ENCODE results near the gene CBFA2T3.

Gene CBFA2T3

GRCh38 chr16:88827727-88828126 lies 149.3 kb downstream of the CBFA2T3 start:
- H3K4me3 ChIP-seq (ENCODE audit: low read length in 2 of 2): no peak overlapping the region
- peaks cover 0 to 7% of the 10 kb centered on the region in 2 donors for H3K4me1 ChIP-seq (ENCODE audit: control insufficient read depth in 2 of 2, insufficient read depth in 2 of 2, low read length in 2 of 2)
- H3K9me3 ChIP-seq (ENCODE audit: control insufficient read depth in 2 of 2, low read length in 2 of 2): no peaks in the 10 kb centered on the region
- peaks cover 3% of the 10 kb centered on the region in 2 donors for H3K36me3 ChIP-seq (ENCODE audit: control insufficient read depth in 2 of 2, insufficient read depth in 2 of 2, low read length in 2 of 2)
- no peak overlapping the region for H3K27ac ChIP-seq (ENCODE audit: low read depth in 2 of 2, low read length in 2 of 2)
- H3K27me3 ChIP-seq (ENCODE audit: control insufficient read depth in 2 of 2, insufficient read depth in 2 of 2, low read length in 2 of 2): no peaks in the 10 kb centered on the region
- H3K9ac ChIP-seq (ENCODE audit: low read depth in 1 of 2, low read length in 2 of 2): no peak overlapping the region

GRCh38 chr16:88826070-88826840 lies 150.8 kb downstream of the CBFA2T3 start:
- H3K36me3 ChIP-seq (ENCODE audit: control insufficient read depth in 2 of 2, insufficient read depth in 2 of 2, low read length in 2 of 2): peaks cover 3 to 5% of the 10 kb centered on the region in 2 donors
- H3K27ac ChIP-seq (ENCODE audit: low read depth in 2 of 2, low read length in 2 of 2): peak overlapping the region in 1 of 2 donors; percentile 22

GRCh38 chr16:88825146-88825545 lies 151.9 kb downstream of the CBFA2T3 start:
- no peak overlapping the region for H3K27ac ChIP-seq (ENCODE audit: low read depth in 2 of 2, low read length in 2 of 2)
- H3K9ac ChIP-seq (ENCODE audit: low read depth in 1 of 2, low read length in 2 of 2): no peak overlapping the region
- no peaks in the 10 kb centered on the region for H3K27me3 ChIP-seq (ENCODE audit: control insufficient read depth in 2 of 2, insufficient read depth in 2 of 2, low read length in 2 of 2)
- peaks cover 0 to 7% of the 10 kb centered on the region in 2 donors for H3K4me1 ChIP-seq (ENCODE audit: control insufficient read depth in 2 of 2, insufficient read depth in 2 of 2, low read length in 2 of 2)
- peaks cover 3 to 5% of the 10 kb centered on the region in 2 donors for H3K36me3 ChIP-seq (ENCODE audit: control insufficient read depth in 2 of 2, insufficient read depth in 2 of 2, low read length in 2 of 2)
- H3K4me3 ChIP-seq (ENCODE audit: low read length in 2 of 2): no peak overlapping the region
- H3K9me3 ChIP-seq (ENCODE audit: control insufficient read depth in 2 of 2, low read length in 2 of 2): no peaks in the 10 kb centered on the region

More at GRCh38 chr16:88826070-88826840, 150.8 kb downstream of the CBFA2T3 start:
- Histone ChIP-seq H3K27me3 (ENCODE audit: control insufficient read depth in 2 of 2, insufficient read depth in 2 of 2, low read length in 2 of 2) (no peaks in the 10 kb centered on the region), H3K9me3 (ENCODE audit: control insufficient read depth in 2 of 2, low read length in 2 of 2) (no peaks in the 10 kb centered on the region), H3K9ac (ENCODE audit: low read depth in 1 of 2, low read length in 2 of 2) (no peak overlapping the region), H3K4me1 (ENCODE audit: control insufficient read depth in 2 of 2, insufficient read depth in 2 of 2, low read length in 2 of 2) (peaks cover 0 to 7% of the 10 kb centered on the region in 2 donors), H3K4me3 (ENCODE audit: low read length in 2 of 2) (no peak overlapping the region)

All from mucosa of rectum (tissue), 2 donors.